ENCODE measurements around the gene PFDN5. TPM values are rescaled to one million over a fixed set of nuclear protein-coding genes. Genes with fewer than 3 reads are reported as not detected.

The PFDN5 gene
- total and polyA plus RNA-seq, 10 of the 15 experiments (the other 5 are each of a cell fraction or from before 2014, with no cell fraction given), result 300 to 1,596 (median 495) TPM

- TF ChIP-seq KDM1A (IDR thresholded peaks at IDR 0.05; ENCODE audit: borderline replicate concordance), result no peak
- peak; percentile 80 for TF ChIP-seq FOXK2 (IDR thresholded peaks at IDR 0.05)
- no peak for TF ChIP-seq RCOR1 (conservative IDR thresholded peaks at IDR 0.05; ENCODE audit: low read depth, low read length)
- peak; percentile 40 for TF ChIP-seq E4F1 (IDR thresholded peaks at IDR 0.05; ENCODE audit: borderline replicate concordance, partially characterized antibody)
- TF ChIP-seq NFYA (IDR thresholded peaks at IDR 0.05; ENCODE audit: borderline replicate concordance, low read depth, low read length), result no peak
- TF ChIP-seq USF2 (IDR thresholded peaks at IDR 0.05; ENCODE audit: borderline replicate concordance, low read depth, low read length), result no peak
- no peak for TF ChIP-seq SMAD1 (IDR thresholded peaks at IDR 0.05; ENCODE audit: low read depth, partially characterized antibody)
- TF ChIP-seq TARDBP (IDR thresholded peaks at IDR 0.05; ENCODE audit: borderline replicate concordance), result peak; percentile 48; the same call in 1 of the 2 replicates
- TF ChIP-seq SREBF1 (IDR thresholded peaks at IDR 0.05; ENCODE audit: low read length), result no peak
- peak in 2 of 3 experiments; percentile 13 to 32; a peak in 2 of 6 replicates for TF ChIP-seq CTCF (IDR thresholded peaks at IDR 0.05 in 2 of 3, conservative IDR thresholded peaks at IDR 0.05 in 1 of 3; ENCODE audit: control insufficient read depth in 2 of 3, extremely low read depth in 1 of 3, insufficient read depth in 1 of 3, low read depth in 3 of 3, low read length in 3 of 3)
- TF ChIP-seq SIX5 (IDR thresholded peaks at IDR 0.05; ENCODE audit: low read depth, low read length, severe bottlenecking), result peak; percentile 61
- TF ChIP-seq FOXM1 (IDR thresholded peaks at IDR 0.05; ENCODE audit: low read depth, low read length), result no peak
- TF ChIP-seq WRNIP1 (IDR thresholded peaks at IDR 0.05; ENCODE audit: borderline replicate concordance, low read depth, low read length), result no peak
- TF ChIP-seq STAT3 (IDR thresholded peaks at IDR 0.05; ENCODE audit: low read depth, low read length), result no peak
- TF ChIP-seq SPI1 (IDR thresholded peaks at IDR 0.05; ENCODE audit: borderline replicate concordance, insufficient read depth, low read depth, low read length), result peak; percentile 71
- TF ChIP-seq E2F4 (IDR thresholded peaks at IDR 0.05; ENCODE audit: low read depth, low read length), result no peak
- TF ChIP-seq CBX5 (IDR thresholded peaks at IDR 0.05; ENCODE audit: low read depth), result no peak
- TF ChIP-seq MYC (IDR thresholded peaks at IDR 0.05; ENCODE audit: insufficient read depth, insufficient read length, insufficient replicate concordance, low read length, severe bottlenecking), result no peak
- TF ChIP-seq E2F8 (IDR thresholded peaks at IDR 0.05; ENCODE audit: low read depth, partially characterized antibody), result peak; percentile 93
- TF ChIP-seq RFX5 (IDR thresholded peaks at IDR 0.05; ENCODE audit: low read depth, low read length), result 0 out of 2 replicates have a peak, but pooled peaks have one; percentile 48
Measured at GRCh38 chr12:53299454-53300180, 4.3 kb downstream of the PFDN5 start, which contains the start of gene MYG1 (continued).

Measured in GM12878 (cell line).